HCT116 (cell line): ENCODE results near the gene SERPINB5. TPM values are rescaled to one million over a fixed set of nuclear protein-coding genes. Genes with fewer than 3 reads are reported as not detected.

Source experiments
- ATAC-seq: fragments of 200-7000 bp; cut with Tn5 transposase; 2 replicates; pipeline ENCODE4 v1.9.1; 2020; ENCODE audit warnings: mild to moderate bottlenecking, moderate library complexity
- BruUV-seq: library from RNA; stranded (reverse); fragments of 400-500 nt; replicated peaks from 2 replicates; lab custom pipeline; 2021; lab: Mats Ljungman, UMichigan
- CTCF ChIA-PET: fragments of 300-600 bp; sonication (Branson Sonifier 250); formaldehyde crosslinking; loops from one replicate; lab custom pipeline; 2021; ENCODE audit warnings: antibody characterized with exemption; lab: Charles Lee
- POLR2A ChIA-PET: fragments of 300-600, 350-600 bp; sonication (Branson Sonifier 250); formaldehyde crosslinking; loops from one replicate; lab custom pipeline; 2021; ENCODE audit warnings: antibody characterized with exemption; lab: Charles Lee
- RAD21 ChIA-PET, 2 experiments: fragments of 300-600 bp; sonication (Branson Sonifier 250); formaldehyde crosslinking; loops; one replicate each; lab custom pipeline; 2023; ENCODE audit warnings: low total read pairs in 2 of 2; ENCODE audit not compliant: uncharacterized antibody in 2 of 2, unreplicated experiment in 2 of 2, low non-redundant PET in 1 of 2; lab: Charles Lee
- DNase-seq: peaks from one replicate; pipeline ENCODE4 v3.0.0-alpha.2; 2010; ENCODE audit warnings: low read depth, low spot score
- H2AFZ ChIP-seq: fragments of 200-600 bp; shearing (Covaris generic), sonication (generic); 2 replicates; pipeline ENCODE4 v1.6.1; 2017; ENCODE audit warnings: low read depth, mixed run types, mixed read lengths, antibody characterized with exemption, low read length; ENCODE audit not compliant: poor library complexity, severe bottlenecking
- H3K27ac ChIP-seq: 2 replicates; pipeline ENCODE4 v1.5.1; 2012; ENCODE audit warnings: low read depth, low read length
- H3K27me3 ChIP-seq: fragments of 200-600 bp; sonication (generic); 2 replicates; pipeline ENCODE4 v1.6.1; 2016; ENCODE audit warnings: mixed run types, low read length, mixed read lengths; ENCODE audit not compliant: insufficient read depth
- H3K36me3 ChIP-seq, 2 experiments: fragments of 200-500 bp in 1 of 2; fragments of 200-600 bp in 1 of 2; sonication (Bioruptor generic) in 1 of 2; sonication (generic) in 1 of 2; 2 replicates each; pipeline versions ENCODE4 v1.5.1 to v1.6.1; 2014 to 2016; ENCODE audit warnings: low read length in 2 of 2, inconsistent platforms in 1 of 2, mixed read lengths in 1 of 2, mixed run types in 1 of 2; ENCODE audit not compliant: insufficient read depth in 2 of 2, control insufficient read depth in 1 of 2
- H3K4me1 ChIP-seq, 2 experiments: fragments of 200-600 bp in 1 of 2; sonication (generic) in 1 of 2; 2 replicates each; pipeline versions ENCODE4 v1.5.1 to v1.6.1; 2012 to 2017; ENCODE audit warnings: low read length in 2 of 2, inconsistent platforms in 1 of 2, mild to moderate bottlenecking in 1 of 2, mixed read lengths in 1 of 2, mixed run types in 1 of 2, moderate library complexity in 1 of 2; ENCODE audit not compliant: insufficient read depth in 2 of 2, control insufficient read depth in 1 of 2
- H3K4me2 ChIP-seq: fragments of 200-600 bp; sonication (generic); 2 replicates; pipeline ENCODE4 v1.6.1; 2017; ENCODE audit warnings: mixed run types, low read length, mixed read lengths
- H3K4me3 ChIP-seq, 2 experiments: fragments of 200-600 bp in 1 of 2; sonication (generic) in 1 of 2; replicated peaks in 1 of 2; 2 replicates each; pipeline ENCODE4 v1.5.1; 2011 to 2016; ENCODE audit warnings: low read length in 2 of 2, control low read depth in 1 of 2, low read depth in 1 of 2, mild to moderate bottlenecking in 1 of 2, mixed read lengths in 1 of 2, mixed run types in 1 of 2
- H3K79me2 ChIP-seq: fragments of 200-600 bp; sonication (generic); 2 replicates; pipeline ENCODE4 v1.6.1; 2017; ENCODE audit warnings: mild to moderate bottlenecking, mixed run types, low read length, moderate library complexity, mixed read lengths; ENCODE audit not compliant: insufficient read depth
- H3K9ac ChIP-seq: fragments of 200-600 bp; sonication (generic); 2 replicates; pipeline ENCODE4 v1.6.1; 2016; ENCODE audit warnings: low read length, mixed read lengths
- H3K9me2 ChIP-seq: fragments of 200-600 bp; sonication (generic), shearing (Covaris generic); 2 replicates; pipeline ENCODE4 v1.6.1; 2017; ENCODE audit warnings: mixed run types, mild to moderate bottlenecking, moderate library complexity; ENCODE audit not compliant: insufficient read depth
- H3K9me3 ChIP-seq, 2 experiments: fragments of 200-500 bp in 1 of 2; fragments of 200-600 bp in 1 of 2; sonication (Bioruptor generic) in 1 of 2; sonication (generic) in 1 of 2; 2 replicates each; pipeline ENCODE4 v1.6.1; 2014 to 2017; ENCODE audit warnings: low read length in 2 of 2, mixed read lengths in 2 of 2, inconsistent platforms in 1 of 2, low read depth in 1 of 2, mild to moderate bottlenecking in 1 of 2, mixed run types in 1 of 2, moderate library complexity in 1 of 2; ENCODE audit not compliant: control insufficient read depth in 1 of 2, insufficient read depth in 1 of 2
- H4K20me1 ChIP-seq: fragments of 200-600 bp; sonication (generic), shearing (Covaris generic); 2 replicates; pipeline ENCODE4 v1.6.1; 2017; ENCODE audit warnings: mixed run types, mild to moderate bottlenecking, moderate library complexity; ENCODE audit not compliant: insufficient read depth
- EGR1 ChIP-seq: IDR thresholded peaks from 2 replicates; pipeline ENCODE4 v1.6.1; 2012; ENCODE audit warnings: low read depth
- ELF1 ChIP-seq: IDR thresholded peaks from 2 replicates; pipeline ENCODE4 v1.6.1; 2012; ENCODE audit warnings: low read depth, borderline replicate concordance
- EZH2 ChIP-seq: fragments of 200-600 bp; sonication (generic); IDR thresholded peaks from 2 replicates; pipeline ENCODE4 v1.6.1; 2017; ENCODE audit warnings: antibody characterized with exemption, mixed run types
- EZH2phosphoT487 ChIP-seq: fragments of 200-600 bp; IDR thresholded peaks from 2 replicates; pipeline ENCODE4 v1.6.1; 2018; ENCODE audit warnings: antibody characterized with exemption, borderline replicate concordance
- FOSL1 ChIP-seq: IDR thresholded peaks from 2 replicates; pipeline ENCODE4 v1.6.1; 2012; ENCODE audit warnings: low read depth
- JUND ChIP-seq: IDR thresholded peaks from 2 replicates; pipeline ENCODE4 v1.6.1; 2012
- POLR2A ChIP-seq: IDR thresholded peaks from 2 replicates; pipeline ENCODE4 v1.7.0; 2011; ENCODE audit warnings: borderline replicate concordance; ENCODE audit not compliant: insufficient read depth, insufficient read length; ENCODE audit errors: extremely low read depth
- POLR2AphosphoS5 ChIP-seq: IDR thresholded peaks from 2 replicates; pipeline ENCODE4 v1.6.1; 2011; ENCODE audit warnings: mild to moderate bottlenecking, low read depth, low read length, moderate library complexity
- SIN3A ChIP-seq: IDR thresholded peaks from 2 replicates; pipeline ENCODE4 v1.6.1; 2012; ENCODE audit warnings: low read depth
- SP1 ChIP-seq: IDR thresholded peaks from 2 replicates; pipeline ENCODE4 v1.6.1; 2012; ENCODE audit warnings: low read depth
- SRF ChIP-seq: IDR thresholded peaks from 2 replicates; pipeline ENCODE4 v1.6.1; 2012; ENCODE audit warnings: low read depth
- TCF7L2 ChIP-seq: IDR thresholded peaks from 2 replicates; pipeline ENCODE4 v1.7.0; 2011; ENCODE audit warnings: borderline replicate concordance, inconsistent platforms; ENCODE audit not compliant: insufficient read depth, insufficient read length; ENCODE audit errors: extremely low read depth
- YY1 ChIP-seq: IDR thresholded peaks from 2 replicates; pipeline ENCODE4 v1.6.1; 2011; ENCODE audit warnings: low read length, low read depth, moderate library complexity, mild to moderate bottlenecking; ENCODE audit not compliant: insufficient replicate concordance; ENCODE audit errors: extremely low read depth
- ZFX ChIP-seq: fragments of 450-650 bp; IDR thresholded peaks from 2 replicates; pipeline ENCODE4 v1.6.1; 2017
- ZNF274 ChIP-seq: fragments of 200-500 bp; sonication (Bioruptor generic); IDR thresholded peaks from 2 replicates; pipeline ENCODE4 v1.6.1; 2014; ENCODE audit warnings: mild to moderate bottlenecking, low read depth, low read length, inconsistent platforms
- intact Hi-C: fragments of 100-400 bp; cut with micrococcal nuclease; formaldehyde crosslinking; loops from 2 replicates; pipeline ENCODE4 v1.10.0; 2022
- total RNA-seq: library from RNA; stranded (reverse); gene quantifications from one replicate; pipeline ENCODE4 v1.2.1, GENCODE V29; 2021; ENCODE audit not compliant: unreplicated experiment
- TF ChIP-seq, protein P1 (sequence below): IDR thresholded peaks from 2 replicates; pipeline ENCODE4 v1.6.1; 2012
- TF ChIP-seq, protein P2 (sequence below): IDR thresholded peaks from 2 replicates; pipeline ENCODE4 v1.6.1; 2012; ENCODE audit warnings: low read depth
- TF ChIP-seq, protein P3 (sequence below), 3 experiments: fragments of 200-600 bp in 1 of 3; sonication (generic) in 1 of 3; IDR thresholded peaks in 2 of 3; conservative IDR thresholded peaks in 1 of 3; 2 replicates each; pipeline ENCODE4 v1.5.1; 2012 to 2017; ENCODE audit warnings: low read depth in 2 of 3, low read length in 2 of 3, antibody characterized with exemption in 1 of 3, borderline replicate concordance in 1 of 3, control low read depth in 1 of 3, mild to moderate bottlenecking in 1 of 3, mixed read lengths in 1 of 3, mixed run types in 1 of 3, moderate library complexity in 1 of 3; ENCODE audit not compliant: insufficient read depth in 1 of 3
- TF ChIP-seq, protein P4 (sequence below): IDR thresholded peaks from 2 replicates; pipeline ENCODE4 v1.6.1; 2011; ENCODE audit warnings: mild to moderate bottlenecking, low read length, moderate library complexity; ENCODE audit not compliant: insufficient replicate concordance; ENCODE audit errors: extremely low read depth

SERPINB5 gene
- total RNA-seq, 1 experiment from 2014 or later: 19.5 TPM

DNA sequence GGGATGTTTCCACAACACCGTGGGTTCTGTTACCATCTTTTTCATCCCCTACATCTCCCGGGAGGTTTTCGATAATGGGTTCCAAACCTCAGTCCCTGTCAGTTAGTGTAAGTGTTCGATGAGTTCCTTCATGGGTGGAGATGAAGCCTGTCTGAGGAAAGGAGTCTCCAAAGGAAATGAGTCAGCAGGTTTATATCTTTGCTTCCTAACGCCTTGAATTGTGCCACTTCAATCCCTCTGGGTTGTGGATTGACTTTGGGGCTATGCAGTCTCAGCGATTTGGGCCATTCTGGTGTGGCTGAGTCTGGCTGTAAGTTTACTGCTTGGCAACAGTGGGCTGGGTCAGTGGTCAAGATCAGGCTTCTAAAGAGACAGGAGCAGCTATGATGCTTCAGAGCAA is 1.2 kb downstream of the SERPINB5 start:
- Histone ChIP-seq H3K4me1 (peaks cover 9 to 28% of the 10 kb centered on the region in 2 experiments; a peak in 3 of 4 replicates), H3K79me2 (no peaks in the 10 kb centered on the region; the same call in 1 of the 2 replicates), H3K4me3 (peak overlapping the region; percentile 62 to 67), H3K27ac (no peak overlapping the region), H3K9me3 (no peaks in the 10 kb centered on the region), H3K4me2 (peak overlapping the region; percentile 90), H3K9me2 (no peaks in the 10 kb centered on the region), H3K36me3 (no peaks in the 10 kb centered on the region), H2AFZ (no peak overlapping the region), H3K9ac (no peak overlapping the region), H4K20me1 (no peaks in the 10 kb centered on the region), H3K27me3 (no peaks in the 10 kb centered on the region)
- CTCF ChIA-PET: interaction anchor here (1.9 kb wide), 1 partner anchor 264 kb away, joined by 5 read pairs; no protein-coding TSS in a partner anchor
- RAD21 ChIA-PET: no interaction called here
- DNase-seq: no peak
- intact Hi-C loops: no loop called here
- no peak for ATAC-seq
- POLR2A ChIA-PET: no interaction called here
- BruUV-seq: no TSS peak
- TF ChIP-seq ELF1 (no peak), ZNF274 (no peak), SP1 (no peak), ZFX (no peak), EGR1 (no peak), JUND (no peak), POLR2AphosphoS5 (no peak), TCF7L2 (no peak), YY1 (no peak), FOSL1 (no peak), EZH2phosphoT487 (no peak), SIN3A (no peak), EZH2 (no peak), SRF (no peak), POLR2A (no peak)
- TF ChIP-seq, protein P1, sequence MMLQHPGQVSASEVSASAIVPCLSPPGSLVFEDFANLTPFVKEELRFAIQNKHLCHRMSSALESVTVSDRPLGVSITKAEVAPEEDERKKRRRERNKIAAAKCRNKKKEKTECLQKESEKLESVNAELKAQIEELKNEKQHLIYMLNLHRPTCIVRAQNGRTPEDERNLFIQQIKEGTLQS: no peak
- TF ChIP-seq, protein P2, sequence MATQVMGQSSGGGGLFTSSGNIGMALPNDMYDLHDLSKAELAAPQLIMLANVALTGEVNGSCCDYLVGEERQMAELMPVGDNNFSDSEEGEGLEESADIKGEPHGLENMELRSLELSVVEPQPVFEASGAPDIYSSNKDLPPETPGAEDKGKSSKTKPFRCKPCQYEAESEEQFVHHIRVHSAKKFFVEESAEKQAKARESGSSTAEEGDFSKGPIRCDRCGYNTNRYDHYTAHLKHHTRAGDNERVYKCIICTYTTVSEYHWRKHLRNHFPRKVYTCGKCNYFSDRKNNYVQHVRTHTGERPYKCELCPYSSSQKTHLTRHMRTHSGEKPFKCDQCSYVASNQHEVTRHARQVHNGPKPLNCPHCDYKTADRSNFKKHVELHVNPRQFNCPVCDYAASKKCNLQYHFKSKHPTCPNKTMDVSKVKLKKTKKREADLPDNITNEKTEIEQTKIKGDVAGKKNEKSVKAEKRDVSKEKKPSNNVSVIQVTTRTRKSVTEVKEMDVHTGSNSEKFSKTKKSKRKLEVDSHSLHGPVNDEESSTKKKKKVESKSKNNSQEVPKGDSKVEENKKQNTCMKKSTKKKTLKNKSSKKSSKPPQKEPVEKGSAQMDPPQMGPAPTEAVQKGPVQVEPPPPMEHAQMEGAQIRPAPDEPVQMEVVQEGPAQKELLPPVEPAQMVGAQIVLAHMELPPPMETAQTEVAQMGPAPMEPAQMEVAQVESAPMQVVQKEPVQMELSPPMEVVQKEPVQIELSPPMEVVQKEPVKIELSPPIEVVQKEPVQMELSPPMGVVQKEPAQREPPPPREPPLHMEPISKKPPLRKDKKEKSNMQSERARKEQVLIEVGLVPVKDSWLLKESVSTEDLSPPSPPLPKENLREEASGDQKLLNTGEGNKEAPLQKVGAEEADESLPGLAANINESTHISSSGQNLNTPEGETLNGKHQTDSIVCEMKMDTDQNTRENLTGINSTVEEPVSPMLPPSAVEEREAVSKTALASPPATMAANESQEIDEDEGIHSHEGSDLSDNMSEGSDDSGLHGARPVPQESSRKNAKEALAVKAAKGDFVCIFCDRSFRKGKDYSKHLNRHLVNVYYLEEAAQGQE: no peak
- TF ChIP-seq, protein P3, sequence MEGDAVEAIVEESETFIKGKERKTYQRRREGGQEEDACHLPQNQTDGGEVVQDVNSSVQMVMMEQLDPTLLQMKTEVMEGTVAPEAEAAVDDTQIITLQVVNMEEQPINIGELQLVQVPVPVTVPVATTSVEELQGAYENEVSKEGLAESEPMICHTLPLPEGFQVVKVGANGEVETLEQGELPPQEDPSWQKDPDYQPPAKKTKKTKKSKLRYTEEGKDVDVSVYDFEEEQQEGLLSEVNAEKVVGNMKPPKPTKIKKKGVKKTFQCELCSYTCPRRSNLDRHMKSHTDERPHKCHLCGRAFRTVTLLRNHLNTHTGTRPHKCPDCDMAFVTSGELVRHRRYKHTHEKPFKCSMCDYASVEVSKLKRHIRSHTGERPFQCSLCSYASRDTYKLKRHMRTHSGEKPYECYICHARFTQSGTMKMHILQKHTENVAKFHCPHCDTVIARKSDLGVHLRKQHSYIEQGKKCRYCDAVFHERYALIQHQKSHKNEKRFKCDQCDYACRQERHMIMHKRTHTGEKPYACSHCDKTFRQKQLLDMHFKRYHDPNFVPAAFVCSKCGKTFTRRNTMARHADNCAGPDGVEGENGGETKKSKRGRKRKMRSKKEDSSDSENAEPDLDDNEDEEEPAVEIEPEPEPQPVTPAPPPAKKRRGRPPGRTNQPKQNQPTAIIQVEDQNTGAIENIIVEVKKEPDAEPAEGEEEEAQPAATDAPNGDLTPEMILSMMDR (IDR thresholded peaks at IDR 0.05 in 2 of 3, conservative IDR thresholded peaks at IDR 0.05 in 1 of 3; ENCODE audit: borderline replicate concordance in 1 of 3, insufficient read depth in 1 of 3, low read depth in 2 of 3, low read length in 2 of 3): no peak
- TF ChIP-seq, protein P4, sequence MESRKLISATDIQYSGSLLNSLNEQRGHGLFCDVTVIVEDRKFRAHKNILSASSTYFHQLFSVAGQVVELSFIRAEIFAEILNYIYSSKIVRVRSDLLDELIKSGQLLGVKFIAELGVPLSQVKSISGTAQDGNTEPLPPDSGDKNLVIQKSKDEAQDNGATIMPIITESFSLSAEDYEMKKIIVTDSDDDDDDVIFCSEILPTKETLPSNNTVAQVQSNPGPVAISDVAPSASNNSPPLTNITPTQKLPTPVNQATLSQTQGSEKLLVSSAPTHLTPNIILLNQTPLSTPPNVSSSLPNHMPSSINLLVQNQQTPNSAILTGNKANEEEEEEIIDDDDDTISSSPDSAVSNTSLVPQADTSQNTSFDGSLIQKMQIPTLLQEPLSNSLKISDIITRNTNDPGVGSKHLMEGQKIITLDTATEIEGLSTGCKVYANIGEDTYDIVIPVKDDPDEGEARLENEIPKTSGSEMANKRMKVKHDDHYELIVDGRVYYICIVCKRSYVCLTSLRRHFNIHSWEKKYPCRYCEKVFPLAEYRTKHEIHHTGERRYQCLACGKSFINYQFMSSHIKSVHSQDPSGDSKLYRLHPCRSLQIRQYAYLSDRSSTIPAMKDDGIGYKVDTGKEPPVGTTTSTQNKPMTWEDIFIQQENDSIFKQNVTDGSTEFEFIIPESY: no peak
